HG02852 (cell line): ENCODE results near the gene AMFR.

Experiments
- ATAC-seq: cut with Tn5 transposase; IDR thresholded peaks from one replicate; pipeline ENCODE4 v1.9.1; 2021; ENCODE audit warnings: mild to moderate bottlenecking, moderate library complexity; ENCODE audit not compliant: unreplicated experiment

The AMFR gene

GRCh38 chr16:56363781-56364565 is 61.4 kb downstream of the AMFR start:
- no peak for ATAC-seq

GRCh38 chr16:56363181-56363716 is 62.1 kb downstream of the AMFR start:
- no peak for ATAC-seq

- ATAC-seq = no peak
These were observed 62.6 kb downstream of the AMFR start for GRCh38 chr16:56362706-56363105.

- no peak for ATAC-seq
These were observed 63.2 kb downstream of the AMFR start for GRCh38 chr16:56362057-56362655.

- ATAC-seq = no peak
These were observed 65.0 kb downstream of the AMFR start for GRCh38 chr16:56360117-56361008.

GRCh38 chr16:56357765-56358322 is 67.5 kb downstream of the AMFR start:
- ATAC-seq = no peak

- peak; percentile 4 for ATAC-seq
These were observed 68.0 kb downstream of the AMFR start for GRCh38 chr16:56357241-56357764.

- ATAC-seq = peak; percentile 89
These were observed 68.8 kb downstream of the AMFR start for GRCh38 chr16:56356276-56357240.

GRCh38 chr16:56355786-56356275 is 69.5 kb downstream of the AMFR start:
- ATAC-seq = no peak

- ATAC-seq = no peak
These were observed 70.1 kb downstream of the AMFR start for GRCh38 chr16:56355221-56355620.

GRCh38 chr16:56354746-56355145 is 70.6 kb downstream of the AMFR start:
- ATAC-seq = no peak

- ATAC-seq = no peak
These were observed 71.3 kb downstream of the AMFR start for GRCh38 chr16:56354016-56354415.

GRCh38 chr16:56353054-56353921 is 72.1 kb downstream of the AMFR start:
- no peak for ATAC-seq

GRCh38 chr16:56352351-56353053 is 72.8 kb downstream of the AMFR start:
- no peak for ATAC-seq

- no peak for ATAC-seq
These were observed 73.9 kb downstream of the AMFR start for GRCh38 chr16:56351481-56351880.

GRCh38 chr16:56350491-56351405 is 74.6 kb downstream of the AMFR start:
- ATAC-seq = no peak

- ATAC-seq = no peak
These were observed 75.6 kb downstream of the AMFR start for GRCh38 chr16:56349711-56350161.
